Stimulated activated naive CD4-positive, alpha-beta T cell treated with Interleukin-2 at 50 U/mL for 16 hours (primary cell): ENCODE measurements around the gene DEFB115.
"Not testable (repeated sequence)": the region's sequence is repeated elsewhere in the genome, so short reads cannot be mapped to it uniquely, and the experiment has no call there.

ENCODE experiments used
- DNase-seq: peaks from one replicate; lab custom pipeline; 2025; lab: John Stamatoyannopoulos, UW

Gene DEFB115

GRCh38 chr20:31257364-31257763 lies at the start of gene DEFB115:
TSS of gene DEFB115 (plus strand) at chr20:31257664. CDS start at chr20:31257664, 0 bp downstream.
- DNase-seq = no peak

GRCh38 chr20:31236953-31237352 lies 20.5 kb upstream of the DEFB115 start:
- DNase-seq = no peak

GRCh38 chr20:31237763-31238162 lies 19.7 kb upstream of the DEFB115 start:
- DNase-seq = no peak

GRCh38 chr20:31239139-31239538 lies 18.3 kb upstream of the DEFB115 start:
- no peak for DNase-seq

GRCh38 chr20:31256959-31257358 lies 505 bp upstream of the DEFB115 start:
- DNase-seq = no peak

GRCh38 chr20:31260326-31260932 lies 3.0 kb downstream of the DEFB115 start:
- DNase-seq = no peak

GRCh38 chr20:31274441-31274840 lies 17.0 kb downstream of the DEFB115 start:
- no peak for DNase-seq

GRCh38 chr20:31278178-31278577 lies 20.7 kb downstream of the DEFB115 start:
- no peak for DNase-seq

GRCh38 chr20:31284964-31285363 lies 27.5 kb downstream of the DEFB115 start:
- not testable (repeated sequence) for DNase-seq

- DNase-seq = no peak
Observed at GRCh38 chr20:31308535-31309162, 51.2 kb downstream of the DEFB115 start, which contains the start of gene DEFB116. TSS of gene DEFB116 (minus strand) at chr20:31308585. CDS start at chr20:31308585, 0 bp downstream.
